Activated gamma-delta T cell (primary cell): ENCODE data around the gene TMEM165.

ENCODE experiments used
- DNase-seq: peaks from one replicate; lab custom pipeline; 2025; lab: John Stamatoyannopoulos, UW

Gene TMEM165

GRCh38 chr4:55406545-55406944 lies 10.8 kb downstream of the TMEM165 start:
- DNase-seq = no peak

GRCh38 chr4:55407119-55407518 lies 11.4 kb downstream of the TMEM165 start:
- DNase-seq = no peak

- no peak for DNase-seq
Measured at GRCh38 chr4:55407764-55408163, 12.0 kb downstream of the TMEM165 start.

GRCh38 chr4:55409468-55410171 lies 13.9 kb downstream of the TMEM165 start:
- DNase-seq = no peak

- no peak for DNase-seq
Measured at GRCh38 chr4:55410431-55410830, 14.7 kb downstream of the TMEM165 start.

GRCh38 chr4:55411621-55412020 lies 15.9 kb downstream of the TMEM165 start:
- no peak for DNase-seq

GRCh38 chr4:55416176-55416575 lies 20.4 kb downstream of the TMEM165 start:
- DNase-seq = no peak

- no peak for DNase-seq
Measured at GRCh38 chr4:55424791-55425190, 29.0 kb downstream of the TMEM165 start.

- DNase-seq = no peak
Measured at GRCh38 chr4:55431710-55432336, 36.1 kb downstream of the TMEM165 start.

- DNase-seq = no peak
Measured at GRCh38 chr4:55435141-55435841, 39.5 kb downstream of the TMEM165 start.

- DNase-seq = no peak
Measured at GRCh38 chr4:55437356-55437796, 41.6 kb downstream of the TMEM165 start.

- no peak for DNase-seq
Measured at GRCh38 chr4:55437823-55438222, 42.1 kb downstream of the TMEM165 start.

GRCh38 chr4:55438314-55438713 lies 42.6 kb downstream of the TMEM165 start:
- no peak for DNase-seq

GRCh38 chr4:55439023-55439422 lies 43.3 kb downstream of the TMEM165 start:
- DNase-seq = no peak

- no peak for DNase-seq
Measured at GRCh38 chr4:55440786-55441185, 45.0 kb downstream of the TMEM165 start.

- DNase-seq = no peak
Measured at GRCh38 chr4:55442541-55442940, 46.8 kb downstream of the TMEM165 start.

- no peak for DNase-seq
Measured at GRCh38 chr4:55444827-55445226, 49.1 kb downstream of the TMEM165 start.

GRCh38 chr4:55445921-55446577 lies 50.3 kb downstream of the TMEM165 start:
- DNase-seq = no peak

GRCh38 chr4:55446578-55446922 lies 50.8 kb downstream of the TMEM165 start:
- no peak for DNase-seq

- no peak for DNase-seq
Measured at GRCh38 chr4:55447108-55447708, 51.5 kb downstream of the TMEM165 start.

GRCh38 chr4:55447831-55448230 lies 52.1 kb downstream of the TMEM165 start:
- DNase-seq = no peak

GRCh38 chr4:55450566-55450965 lies 54.8 kb downstream of the TMEM165 start:
- no peak for DNase-seq
